ENCODE measurements around the gene NAA38. TPM values are rescaled to one million over a fixed set of nuclear protein-coding genes. Genes with fewer than 3 reads are reported as not detected.

Gene NAA38
- total RNA-seq, 1 experiment from 2014 or later = 46.3 TPM

DNA sequence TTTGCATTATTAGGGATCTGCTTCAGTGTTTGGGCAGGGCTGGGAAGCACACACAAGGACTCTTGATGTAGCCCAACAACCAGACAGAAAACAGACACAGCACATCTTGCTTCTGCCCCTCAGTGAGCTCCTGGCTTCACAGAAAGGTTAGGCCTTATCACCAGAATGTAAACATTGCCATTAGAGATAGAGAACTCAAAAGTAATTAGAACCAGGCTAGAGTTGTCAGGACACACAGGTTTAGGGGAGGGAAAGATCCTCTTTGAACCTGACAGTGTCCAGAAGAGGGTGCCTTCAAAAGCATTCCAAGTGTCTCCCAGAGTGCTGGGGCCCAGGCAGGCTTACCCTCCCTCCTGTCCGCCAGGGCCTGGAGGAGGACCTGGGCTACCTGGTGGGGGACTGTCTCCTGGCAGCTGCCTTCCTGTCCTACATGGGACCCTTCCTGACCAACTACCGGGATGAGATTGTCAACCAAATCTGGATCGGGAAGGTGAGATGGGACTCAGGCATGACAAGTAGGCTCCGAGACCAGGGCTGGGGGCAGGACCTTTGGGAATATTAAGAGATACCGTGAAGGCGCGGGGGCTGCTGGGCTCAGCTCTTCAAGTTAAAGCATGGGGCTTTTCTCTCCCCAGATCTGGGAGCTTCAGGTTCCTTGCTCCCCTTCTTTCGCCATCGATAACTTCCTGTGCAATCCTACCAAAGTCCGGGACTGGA lies 40.3 kb downstream of the NAA38 start:
- ChIA-PET POLR2A (no interaction called here), CTCF (interaction anchor here (0.6 to 2.2 kb wide), 5 partner anchors 8 to 199 kb away, joined by 3 to 10 read pairs (median 4); partner anchors contain the start of gene DNAH2)
- TF ChIP-seq, protein P1, sequence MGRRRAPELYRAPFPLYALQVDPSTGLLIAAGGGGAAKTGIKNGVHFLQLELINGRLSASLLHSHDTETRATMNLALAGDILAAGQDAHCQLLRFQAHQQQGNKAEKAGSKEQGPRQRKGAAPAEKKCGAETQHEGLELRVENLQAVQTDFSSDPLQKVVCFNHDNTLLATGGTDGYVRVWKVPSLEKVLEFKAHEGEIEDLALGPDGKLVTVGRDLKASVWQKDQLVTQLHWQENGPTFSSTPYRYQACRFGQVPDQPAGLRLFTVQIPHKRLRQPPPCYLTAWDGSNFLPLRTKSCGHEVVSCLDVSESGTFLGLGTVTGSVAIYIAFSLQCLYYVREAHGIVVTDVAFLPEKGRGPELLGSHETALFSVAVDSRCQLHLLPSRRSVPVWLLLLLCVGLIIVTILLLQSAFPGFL (CRISPR knock-in tag; IDR thresholded peaks at IDR 0.05; ENCODE audit: borderline replicate concordance) = no peak
- H3K27ac Mint-ChIP-seq = no peak overlapping the region
- no peaks in the 10 kb centered on the region for H3K36me3 Mint-ChIP-seq
- H3K4me3 Mint-ChIP-seq = no peak overlapping the region
- DNase-seq (ENCODE audit: low spot score) (no peak), ATAC-seq (no peak)
- H3K27me3 Mint-ChIP-seq (ENCODE audit: low read depth) = peaks cover 3% of the 10 kb centered on the region
- no peaks in the 10 kb centered on the region for H3K4me1 Mint-ChIP-seq
- no peaks in the 10 kb centered on the region for H3K9me3 Mint-ChIP-seq

- POLR2A ChIA-PET = no interaction called here
- CTCF ChIA-PET = interaction anchor here (1.1 kb wide), 2 partner anchors 226 to 259 kb away, joined by 3 read pairs; no protein-coding TSS in a partner anchor
- no peaks in the 10 kb centered on the region for H3K9me3 Mint-ChIP-seq
- no peak overlapping the region for H3K27ac Mint-ChIP-seq
- ATAC-seq (no peak), DNase-seq (ENCODE audit: low spot score) (no peak)
- H3K4me3 Mint-ChIP-seq = no peak overlapping the region
- no peaks in the 10 kb centered on the region for H3K4me1 Mint-ChIP-seq
- no peak for TF ChIP-seq ZNF671 (CRISPR knock-in tag; IDR thresholded peaks at IDR 0.05)
- TF ChIP-seq OVOL2 (CRISPR knock-in tag; IDR thresholded peaks at IDR 0.05; ENCODE audit: borderline replicate concordance) = no peak
- no peak for TF ChIP-seq NR2C2 (CRISPR knock-in tag; IDR thresholded peaks at IDR 0.05)
- TF ChIP-seq CTCF (IDR thresholded peaks at IDR 0.05) = no peak
- no peak for TF ChIP-seq GABPB1 (CRISPR knock-in tag; IDR thresholded peaks at IDR 0.05)
- no peak for TF ChIP-seq E2F4 (CRISPR knock-in tag; IDR thresholded peaks at IDR 0.05; ENCODE audit: borderline replicate concordance, low read depth)
- TF ChIP-seq JAZF1 (CRISPR knock-in tag; IDR thresholded peaks at IDR 0.05) = no peak
- TF ChIP-seq TEAD4 (CRISPR knock-in tag; IDR thresholded peaks at IDR 0.05) = no peak
- no peak for TF ChIP-seq ATF2 (CRISPR knock-in tag; IDR thresholded peaks at IDR 0.05; ENCODE audit: borderline replicate concordance, low read depth)
- no peak for TF ChIP-seq ATF1 (CRISPR knock-in tag; IDR thresholded peaks at IDR 0.05)
- TF ChIP-seq ATF6 (CRISPR knock-in tag; IDR thresholded peaks at IDR 0.05) = no peak
- no peak for TF ChIP-seq ZBTB43 (CRISPR knock-in tag; IDR thresholded peaks at IDR 0.05)
- no peak for TF ChIP-seq ZNF121 (CRISPR knock-in tag; IDR thresholded peaks at IDR 0.05)
- no peak for TF ChIP-seq HMGA2 (CRISPR knock-in tag; IDR thresholded peaks at IDR 0.05)
- no peak for TF ChIP-seq ZNF532 (CRISPR knock-in tag; IDR thresholded peaks at IDR 0.05; ENCODE audit: borderline replicate concordance)
- no peak for TF ChIP-seq ZNF425 (CRISPR knock-in tag; conservative IDR thresholded peaks at IDR 0.05)
- no peak for TF ChIP-seq FOXJ3 (CRISPR knock-in tag; IDR thresholded peaks at IDR 0.05; ENCODE audit: borderline replicate concordance)
- H3K36me3 Mint-ChIP-seq = no peaks in the 10 kb centered on the region
- H3K27me3 Mint-ChIP-seq (ENCODE audit: low read depth) = peaks cover 3% of the 10 kb centered on the region
These were observed 42.4 kb downstream of the NAA38 start for GRCh38 chr17:7814969-7815368.

All from WTC11 (cell line).